Right lobe of liver (tissue), 4 donors: ENCODE measurements around the gene XPO4.
"Not testable (repeated sequence)": the region's sequence is repeated elsewhere in the genome, so short reads cannot be mapped to it uniquely, and the experiment has no call there.

Source experiments
- POLR2A ChIP-seq: fragments of 450-650 bp; IDR thresholded peaks from one replicate; pipeline ENCODE4 v1.6.1; 2017; ENCODE audit warnings: antibody characterized with exemption, mild to moderate bottlenecking
- TF ChIP-seq, protein P1 (sequence below), 4 donors: fragments of 200-600 bp in 3 of 4; fragments of 450-650 bp in 1 of 4; IDR thresholded peaks; one replicate each; pipeline versions ENCODE4 v1.5.1 to v1.8.0; 2016 to 2022; ENCODE audit warnings: antibody characterized with exemption in 4 of 4, mild to moderate bottlenecking in 2 of 4
- donor health status: DM: no; HTN: no; CAD: no.
- donor health status: DM: no; HTN: no; CAD: no.
- donor health status: DM: no; HTN: yes; CAD: no.

DNA sequence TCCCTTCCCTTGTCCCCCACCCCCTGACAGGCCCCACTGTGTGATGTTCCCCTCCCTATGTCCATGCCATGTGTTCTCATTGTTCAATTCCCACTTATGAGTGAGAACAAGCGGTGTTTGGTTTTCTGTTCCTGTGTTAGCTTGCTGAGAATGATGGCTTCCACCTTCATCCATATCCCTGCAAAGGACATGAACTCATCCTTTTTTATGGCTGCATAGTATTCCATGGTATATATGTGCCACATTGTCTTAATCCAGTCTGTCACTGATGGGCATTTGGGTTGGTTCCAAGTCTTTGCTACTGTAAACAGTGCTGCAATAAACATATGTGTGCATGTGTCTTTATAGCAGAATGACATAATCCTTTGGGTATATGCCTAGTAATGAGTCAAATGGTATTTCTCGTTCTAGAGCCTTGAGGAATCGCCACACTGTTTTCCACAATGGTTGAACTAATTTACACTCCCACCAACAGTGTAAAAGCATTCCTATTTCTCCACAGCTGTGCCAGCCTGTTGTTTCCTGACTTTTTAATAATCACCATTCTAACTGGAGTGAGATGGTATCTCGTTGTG is 158.6 kb downstream of the XPO4 start:
- TF ChIP-seq, protein P1, sequence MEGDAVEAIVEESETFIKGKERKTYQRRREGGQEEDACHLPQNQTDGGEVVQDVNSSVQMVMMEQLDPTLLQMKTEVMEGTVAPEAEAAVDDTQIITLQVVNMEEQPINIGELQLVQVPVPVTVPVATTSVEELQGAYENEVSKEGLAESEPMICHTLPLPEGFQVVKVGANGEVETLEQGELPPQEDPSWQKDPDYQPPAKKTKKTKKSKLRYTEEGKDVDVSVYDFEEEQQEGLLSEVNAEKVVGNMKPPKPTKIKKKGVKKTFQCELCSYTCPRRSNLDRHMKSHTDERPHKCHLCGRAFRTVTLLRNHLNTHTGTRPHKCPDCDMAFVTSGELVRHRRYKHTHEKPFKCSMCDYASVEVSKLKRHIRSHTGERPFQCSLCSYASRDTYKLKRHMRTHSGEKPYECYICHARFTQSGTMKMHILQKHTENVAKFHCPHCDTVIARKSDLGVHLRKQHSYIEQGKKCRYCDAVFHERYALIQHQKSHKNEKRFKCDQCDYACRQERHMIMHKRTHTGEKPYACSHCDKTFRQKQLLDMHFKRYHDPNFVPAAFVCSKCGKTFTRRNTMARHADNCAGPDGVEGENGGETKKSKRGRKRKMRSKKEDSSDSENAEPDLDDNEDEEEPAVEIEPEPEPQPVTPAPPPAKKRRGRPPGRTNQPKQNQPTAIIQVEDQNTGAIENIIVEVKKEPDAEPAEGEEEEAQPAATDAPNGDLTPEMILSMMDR (IDR thresholded peaks at IDR 0.05) = not testable (repeated sequence)
- TF ChIP-seq POLR2A = not testable (repeated sequence)
